ENCODE results near the gene EVL.
"Not testable (repeated sequence)": the region's sequence is repeated elsewhere in the genome, so short reads cannot be mapped to it uniquely, and the experiment has no call there.

EVL gene

DNA sequence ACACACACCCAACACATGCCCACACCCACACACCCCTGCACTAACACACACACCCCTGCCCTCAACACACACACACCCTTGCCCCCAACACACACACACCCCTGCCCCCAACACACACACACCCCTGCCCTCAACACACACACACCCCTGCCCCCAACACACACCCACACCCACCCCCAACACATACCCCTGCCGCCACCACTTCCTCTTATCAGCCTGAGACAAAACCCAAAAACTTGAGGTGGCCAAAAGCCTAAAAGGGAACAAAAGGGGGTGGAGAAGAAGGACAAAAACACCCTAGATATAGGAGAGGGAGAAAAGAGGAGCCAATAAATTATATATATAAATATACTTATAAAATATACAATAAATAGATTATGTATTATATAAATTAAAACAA is 103.3 kb downstream of the EVL start:
- peak; percentile 64 for DNase-seq (ENCODE audit: low read depth)
- no peak for TF ChIP-seq POLR2A (IDR thresholded peaks at IDR 0.05; ENCODE audit: extremely low read depth, insufficient read length)
- TF ChIP-seq, protein P1, sequence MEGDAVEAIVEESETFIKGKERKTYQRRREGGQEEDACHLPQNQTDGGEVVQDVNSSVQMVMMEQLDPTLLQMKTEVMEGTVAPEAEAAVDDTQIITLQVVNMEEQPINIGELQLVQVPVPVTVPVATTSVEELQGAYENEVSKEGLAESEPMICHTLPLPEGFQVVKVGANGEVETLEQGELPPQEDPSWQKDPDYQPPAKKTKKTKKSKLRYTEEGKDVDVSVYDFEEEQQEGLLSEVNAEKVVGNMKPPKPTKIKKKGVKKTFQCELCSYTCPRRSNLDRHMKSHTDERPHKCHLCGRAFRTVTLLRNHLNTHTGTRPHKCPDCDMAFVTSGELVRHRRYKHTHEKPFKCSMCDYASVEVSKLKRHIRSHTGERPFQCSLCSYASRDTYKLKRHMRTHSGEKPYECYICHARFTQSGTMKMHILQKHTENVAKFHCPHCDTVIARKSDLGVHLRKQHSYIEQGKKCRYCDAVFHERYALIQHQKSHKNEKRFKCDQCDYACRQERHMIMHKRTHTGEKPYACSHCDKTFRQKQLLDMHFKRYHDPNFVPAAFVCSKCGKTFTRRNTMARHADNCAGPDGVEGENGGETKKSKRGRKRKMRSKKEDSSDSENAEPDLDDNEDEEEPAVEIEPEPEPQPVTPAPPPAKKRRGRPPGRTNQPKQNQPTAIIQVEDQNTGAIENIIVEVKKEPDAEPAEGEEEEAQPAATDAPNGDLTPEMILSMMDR (IDR thresholded peaks at IDR 0.05; ENCODE audit: low read depth, low read length): no peak
- TF ChIP-seq, protein P2, sequence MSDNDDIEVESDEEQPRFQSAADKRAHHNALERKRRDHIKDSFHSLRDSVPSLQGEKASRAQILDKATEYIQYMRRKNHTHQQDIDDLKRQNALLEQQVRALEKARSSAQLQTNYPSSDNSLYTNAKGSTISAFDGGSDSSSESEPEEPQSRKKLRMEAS (IDR thresholded peaks at IDR 0.05; ENCODE audit: low read depth, low read length): no peak
- no peak for TF ChIP-seq MYC (IDR thresholded peaks at IDR 0.05; ENCODE audit: low read depth, low read length)
- no peak overlapping the region for H3K4me3 ChIP-seq (ENCODE audit: low read depth, low read length)

DNA sequence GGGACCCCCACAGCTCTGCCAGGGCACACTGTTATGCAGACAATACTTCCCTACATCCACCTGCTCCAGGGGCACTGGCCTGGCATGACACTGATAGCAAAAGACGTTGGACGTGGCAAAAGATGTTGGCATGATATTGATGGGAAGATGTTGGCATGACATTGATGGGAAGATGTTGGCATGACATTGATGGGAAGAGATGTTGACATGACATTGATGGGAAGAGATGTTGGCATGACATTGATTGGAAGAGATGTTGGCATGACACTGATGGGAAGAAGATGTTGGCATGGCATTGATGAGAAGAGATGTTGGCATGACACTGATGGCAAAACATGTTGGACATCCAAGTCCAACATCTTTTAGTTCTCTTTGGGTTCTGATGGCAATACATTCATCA is 105.7 kb downstream of the EVL start:
- DNase-seq (ENCODE audit: low read depth): no peak
- H3K4me3 ChIP-seq (ENCODE audit: low read depth, low read length): no peak overlapping the region
- TF ChIP-seq POLR2A (IDR thresholded peaks at IDR 0.05; ENCODE audit: extremely low read depth, insufficient read length) (no peak), MYC (IDR thresholded peaks at IDR 0.05; ENCODE audit: low read depth, low read length) (no peak)
- TF ChIP-seq, protein P2 (IDR thresholded peaks at IDR 0.05; ENCODE audit: low read depth, low read length): no peak

DNA sequence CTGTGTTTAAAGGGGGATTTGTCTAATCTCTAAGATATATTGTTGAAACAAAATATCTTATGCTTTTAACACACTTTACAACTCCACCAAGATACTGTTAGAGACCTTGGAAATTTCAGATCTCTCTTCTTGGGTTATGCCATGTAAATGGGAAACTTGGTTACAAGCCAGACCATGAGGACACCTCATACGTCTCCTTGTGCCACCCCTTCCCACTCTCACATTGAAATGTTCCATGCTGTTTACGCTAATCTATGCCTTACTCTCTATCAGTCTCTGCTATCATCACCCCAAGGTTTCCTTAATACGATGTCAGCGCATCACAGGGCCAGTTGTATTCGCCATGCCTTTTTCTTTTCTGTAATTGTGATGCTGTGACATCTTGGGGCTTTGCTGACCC is 107.6 kb downstream of the EVL start:
- no peak for DNase-seq (ENCODE audit: low read depth)
- H3K4me3 ChIP-seq (ENCODE audit: low read depth, low read length): no peak overlapping the region
- no peak for TF ChIP-seq MYC (IDR thresholded peaks at IDR 0.05; ENCODE audit: low read depth, low read length)
- TF ChIP-seq, protein P2 (IDR thresholded peaks at IDR 0.05; ENCODE audit: low read depth, low read length): no peak
- no peak for TF ChIP-seq POLR2A (IDR thresholded peaks at IDR 0.05; ENCODE audit: extremely low read depth, insufficient read length)
- TF ChIP-seq, protein P1 (IDR thresholded peaks at IDR 0.05; ENCODE audit: low read depth, low read length): no peak

DNA sequence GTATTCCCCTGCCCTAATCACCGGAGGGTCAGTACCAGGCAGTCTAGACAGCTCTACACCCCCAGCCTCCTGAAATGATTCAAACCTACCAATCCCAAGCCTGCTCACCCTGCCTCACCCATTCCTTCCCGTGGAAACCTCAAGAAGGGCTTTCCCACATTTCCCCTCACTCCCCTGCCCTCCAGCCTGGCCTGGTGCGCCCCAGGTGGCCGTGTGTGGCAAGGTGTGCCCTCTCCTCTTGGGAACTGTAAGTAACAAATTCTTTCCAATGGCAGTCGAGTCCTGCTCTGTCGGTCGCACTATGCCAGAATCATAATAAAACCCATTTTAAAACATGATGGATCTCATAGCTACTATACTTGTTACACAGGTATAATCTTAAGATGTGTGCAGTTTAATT is 108.1 kb downstream of the EVL start:
- DNase-seq (ENCODE audit: low read depth): no peak
- no peak for TF ChIP-seq MYC (IDR thresholded peaks at IDR 0.05; ENCODE audit: low read depth, low read length)
- TF ChIP-seq, protein P1 (IDR thresholded peaks at IDR 0.05; ENCODE audit: low read depth, low read length): no peak
- no peak for TF ChIP-seq POLR2A (IDR thresholded peaks at IDR 0.05; ENCODE audit: extremely low read depth, insufficient read length)
- TF ChIP-seq, protein P2 (IDR thresholded peaks at IDR 0.05; ENCODE audit: low read depth, low read length): no peak
- H3K4me3 ChIP-seq (ENCODE audit: low read depth, low read length): no peak overlapping the region

DNA sequence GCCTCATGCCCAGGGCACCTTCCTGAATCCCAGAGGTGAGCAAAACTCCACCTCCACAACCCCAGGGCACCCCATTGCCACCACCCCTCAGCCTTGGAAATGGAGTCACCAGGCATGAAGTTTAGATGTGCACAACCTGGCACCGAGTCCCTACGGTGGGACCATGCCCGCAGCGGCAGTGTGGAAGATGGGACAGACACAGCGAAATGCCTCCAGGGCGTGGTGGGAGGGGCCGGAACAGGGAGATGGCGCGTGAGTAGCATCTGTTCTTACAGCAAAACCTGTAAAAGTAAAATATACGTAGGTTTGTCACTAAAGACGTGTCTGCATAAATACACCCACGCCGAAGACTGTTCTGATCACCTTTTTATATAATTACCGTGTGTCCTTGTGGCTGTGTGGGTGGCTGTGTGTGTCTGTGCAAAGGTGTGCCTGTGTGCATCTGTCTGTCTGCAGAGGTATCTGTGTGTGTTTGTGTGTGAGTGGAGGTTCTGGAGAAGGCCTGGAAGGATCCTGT is 111.6 kb downstream of the EVL start:
- DNase-seq (ENCODE audit: low read depth): no peak
- TF ChIP-seq MYC (IDR thresholded peaks at IDR 0.05; ENCODE audit: low read depth, low read length): no peak
- TF ChIP-seq POLR2A (IDR thresholded peaks at IDR 0.05; ENCODE audit: extremely low read depth, insufficient read length): no peak
- TF ChIP-seq, protein P2 (IDR thresholded peaks at IDR 0.05; ENCODE audit: low read depth, low read length): no peak
- H3K4me3 ChIP-seq (ENCODE audit: low read depth, low read length): no peak overlapping the region

DNA sequence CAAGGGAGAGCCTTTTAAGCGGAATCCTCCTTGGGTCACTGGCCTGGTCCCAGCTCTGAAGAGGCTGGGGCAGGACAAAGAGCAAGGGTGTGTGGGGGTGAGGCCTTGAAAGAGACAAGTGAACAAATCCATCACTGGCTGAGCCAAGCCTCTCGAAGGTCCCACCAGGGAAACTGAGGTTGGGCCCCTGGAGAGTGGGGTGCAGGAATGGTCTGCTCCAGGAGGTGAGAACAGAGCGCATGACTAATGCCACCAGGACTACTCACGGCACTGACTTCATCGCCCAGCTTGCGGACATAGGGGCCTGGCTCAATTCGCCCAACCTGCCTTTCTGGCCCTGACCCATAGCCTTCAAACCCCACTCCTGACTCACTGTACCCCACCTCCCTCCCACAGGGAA is 113.5 kb downstream of the EVL start:
- H3K4me3 ChIP-seq (ENCODE audit: low read depth, low read length): no peak overlapping the region
- no peak for DNase-seq (ENCODE audit: low read depth)
- TF ChIP-seq, protein P2 (IDR thresholded peaks at IDR 0.05; ENCODE audit: low read depth, low read length): no peak
- TF ChIP-seq, protein P1 (IDR thresholded peaks at IDR 0.05; ENCODE audit: low read depth, low read length): no peak
- TF ChIP-seq MYC (IDR thresholded peaks at IDR 0.05; ENCODE audit: low read depth, low read length): no peak
- TF ChIP-seq POLR2A (IDR thresholded peaks at IDR 0.05; ENCODE audit: extremely low read depth, insufficient read length): no peak

DNA sequence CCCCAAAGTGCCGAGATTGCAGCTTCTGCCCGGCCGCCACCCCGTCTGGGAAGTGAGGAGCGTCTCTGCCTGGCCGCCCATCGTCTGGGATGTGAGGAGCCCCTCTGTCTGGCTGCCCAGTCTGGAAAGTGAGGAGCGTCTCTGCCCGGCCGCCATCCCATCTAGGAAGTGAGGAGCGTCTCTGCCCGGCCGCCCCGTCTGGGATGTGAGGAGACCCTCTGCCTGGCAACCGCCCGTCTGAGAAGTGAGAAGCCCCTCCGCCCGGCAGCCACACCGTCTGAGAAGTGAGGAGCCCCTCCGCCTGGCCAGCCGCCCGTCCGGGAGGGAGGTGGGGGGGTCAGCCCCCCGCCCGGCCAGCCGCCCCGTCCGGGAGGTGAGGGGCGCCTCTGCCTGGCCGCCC is 115.4 kb downstream of the EVL start:
- DNase-seq (ENCODE audit: low read depth); H3K4me3 ChIP-seq (ENCODE audit: low read depth, low read length): not testable (repeated sequence)

DNA sequence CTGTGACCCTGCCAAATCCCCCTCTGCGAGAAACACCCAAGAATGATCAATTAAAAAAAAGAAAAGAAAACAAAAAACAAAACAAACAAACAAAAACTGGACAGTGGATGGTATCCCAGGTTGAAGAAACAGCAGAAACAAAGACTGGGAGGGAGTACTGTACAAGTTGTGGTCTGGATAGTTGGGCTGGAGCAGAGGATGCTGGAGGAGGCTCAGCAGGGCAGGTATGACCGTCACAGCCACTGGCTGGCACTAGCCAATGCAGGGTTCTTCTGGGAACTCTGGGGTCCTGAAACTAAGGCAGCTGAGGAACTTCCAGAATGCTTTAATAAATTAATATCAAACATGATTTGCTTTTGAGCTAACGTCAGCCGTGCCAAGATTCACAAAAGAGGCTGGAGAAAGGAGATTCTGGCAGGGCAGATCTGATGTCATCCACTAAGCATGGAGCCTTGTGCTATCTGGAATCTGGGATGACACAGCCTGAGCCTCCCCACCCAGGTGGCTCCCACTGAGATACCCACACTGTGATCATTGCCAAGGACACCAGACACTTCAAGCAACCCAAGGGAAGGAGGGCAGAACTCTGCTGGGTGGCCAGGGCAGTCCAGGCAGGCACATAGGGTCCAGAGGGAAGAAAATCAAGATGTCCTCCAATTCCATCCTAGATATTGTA is 116.8 kb downstream of the EVL start:
- H3K4me3 ChIP-seq (ENCODE audit: low read depth, low read length); DNase-seq (ENCODE audit: low read depth): not testable (repeated sequence)
